ENCODE results near the gene SRL. TPM values are rescaled to one million over a fixed set of nuclear protein-coding genes. Genes with fewer than 3 reads are reported as not detected.
"Not testable (repeated sequence)": the region's sequence is repeated elsewhere in the genome, so short reads cannot be mapped to it uniquely, and the experiment has no call there.

SRL gene
- total RNA-seq, 1 donor from 2014 or later = not detected

- no peak for DNase-seq (ENCODE audit: low read depth)
- H3K4me3 ChIP-seq (ENCODE audit: low read depth, low read length) = no peak overlapping the region
- no peak for TF ChIP-seq CTCF (conservative IDR thresholded peaks at IDR 0.05; ENCODE audit: low read depth, low read length)
Measured at GRCh38 chr16:4169415-4169814, 72.5 kb downstream of the SRL start.

- no peak overlapping the region for H3K4me3 ChIP-seq (ENCODE audit: low read depth, low read length)
- no peak for TF ChIP-seq CTCF (conservative IDR thresholded peaks at IDR 0.05; ENCODE audit: low read depth, low read length)
- no peak for DNase-seq (ENCODE audit: low read depth)
Measured at GRCh38 chr16:4166821-4167220, 75.1 kb downstream of the SRL start.

GRCh38 chr16:4160658-4161430, 81.0 kb downstream of the SRL start:
- no peak overlapping the region for H3K4me3 ChIP-seq (ENCODE audit: low read depth, low read length)
- no peak for DNase-seq (ENCODE audit: low read depth)
- TF ChIP-seq CTCF (conservative IDR thresholded peaks at IDR 0.05; ENCODE audit: low read depth, low read length) = no peak

GRCh38 chr16:4159726-4160125, 82.2 kb downstream of the SRL start:
- H3K4me3 ChIP-seq (ENCODE audit: low read depth, low read length) = no peak overlapping the region
- no peak for TF ChIP-seq CTCF (conservative IDR thresholded peaks at IDR 0.05; ENCODE audit: low read depth, low read length)

GRCh38 chr16:4158143-4159093, 83.5 kb downstream of the SRL start:
- no peak for TF ChIP-seq CTCF (conservative IDR thresholded peaks at IDR 0.05; ENCODE audit: low read depth, low read length)
- no peak for DNase-seq (ENCODE audit: low read depth)
- H3K4me3 ChIP-seq (ENCODE audit: low read depth, low read length) = no peak overlapping the region

More at GRCh38 chr16:4159726-4160125, 82.2 kb downstream of the SRL start:
- no peak for DNase-seq (ENCODE audit: low read depth)

GRCh38 chr16:4157376-4157825, 84.5 kb downstream of the SRL start:
- no peak overlapping the region for H3K4me3 ChIP-seq (ENCODE audit: low read depth, low read length)
- no peak for TF ChIP-seq CTCF (conservative IDR thresholded peaks at IDR 0.05; ENCODE audit: low read depth, low read length)
- DNase-seq (ENCODE audit: low read depth) = no peak

GRCh38 chr16:4156503-4156902, 85.4 kb downstream of the SRL start:
- not testable (repeated sequence) for DNase-seq (ENCODE audit: low read depth); H3K4me3 ChIP-seq (ENCODE audit: low read depth, low read length)

- not testable (repeated sequence) for H3K4me3 ChIP-seq (ENCODE audit: low read depth, low read length); DNase-seq (ENCODE audit: low read depth)
Measured at GRCh38 chr16:4153364-4153763, 88.5 kb downstream of the SRL start.

All from epithelial cell of proximal tubule (primary cell).